H1 (cell line): ENCODE results near the gene RNF44. TPM values are rescaled to one million over a fixed set of nuclear protein-coding genes. Genes with fewer than 3 reads are reported as not detected.

ENCODE experiments used
- BRCA1 ChIP-seq: IDR thresholded peaks from 2 replicates; pipeline ENCODE4 v1.6.1; 2012; ENCODE audit warnings: low read depth, low read length, improper control_type of control experiment
- CREB1 ChIP-seq: IDR thresholded peaks from 2 replicates; pipeline ENCODE4 v1.6.1; 2012; ENCODE audit warnings: inconsistent platforms
- EZH2 ChIP-seq: fragments of 200-600 bp; sonication (generic); IDR thresholded peaks from 2 replicates; pipeline ENCODE4 v1.7.1; 2012; ENCODE audit warnings: low read depth, mild to moderate bottlenecking, moderate library complexity, low read length, inconsistent platforms; ENCODE audit not compliant: severe bottlenecking
- TAF1 ChIP-seq: IDR thresholded peaks from 2 replicates; pipeline ENCODE4 v1.6.1; 2011; ENCODE audit warnings: mild to moderate bottlenecking, low read depth, low read length
- TCF12 ChIP-seq: IDR thresholded peaks from 2 replicates; pipeline ENCODE4 v1.6.1; 2011; ENCODE audit warnings: low read depth, mild to moderate bottlenecking, low read length
- ZNF274 ChIP-seq: IDR thresholded peaks from 2 replicates; pipeline ENCODE4 v1.7.0; 2012; ENCODE audit warnings: low read length, borderline replicate concordance; ENCODE audit errors: extremely low read depth
- polyA plus RNA-seq, 7 experiments: library from polyadenylated mRNA; depleted of rRNA in 3 of 7; stranded (reverse) in 5 of 7; unstranded in 2 of 7; fragments of >200 nt in 5 of 7; fragments of 200-250 nt in 2 of 7; gene quantifications; 1 replicate in 5 of 7; 2 replicates in 1 of 7; 4 replicates in 1 of 7; pipeline versions ENCODE4 v1.2.1 to v1.2.3, GENCODE V29; 2011 to 2013; ENCODE audit warnings: missing spikeins in 2 of 7, mixed read lengths in 2 of 7
- total RNA-seq: library from RNA; stranded (reverse); fragmentation: NEBNext Ultra II Directional; extraction: Animal tissue kit (Norgen Biotek cat#: 25700); gene quantifications from 2 replicates; pipeline ENCODE4 v1.2.1, GENCODE V29; 2021
- TF ChIP-seq, protein P1 (sequence below): IDR thresholded peaks from 2 replicates; pipeline ENCODE4 v1.6.1; 2012; ENCODE audit warnings: inconsistent platforms
- TF ChIP-seq, protein P2 (sequence below): IDR thresholded peaks from 2 replicates; pipeline ENCODE4 v1.6.1; 2012; ENCODE audit warnings: low read length, inconsistent platforms

Gene RNF44
- total and polyA plus RNA-seq, 2 of the 8 experiments (the other 6 are each of a cell fraction or from before 2014, with no cell fraction given), result 54.7 to 164 TPM

DNA sequence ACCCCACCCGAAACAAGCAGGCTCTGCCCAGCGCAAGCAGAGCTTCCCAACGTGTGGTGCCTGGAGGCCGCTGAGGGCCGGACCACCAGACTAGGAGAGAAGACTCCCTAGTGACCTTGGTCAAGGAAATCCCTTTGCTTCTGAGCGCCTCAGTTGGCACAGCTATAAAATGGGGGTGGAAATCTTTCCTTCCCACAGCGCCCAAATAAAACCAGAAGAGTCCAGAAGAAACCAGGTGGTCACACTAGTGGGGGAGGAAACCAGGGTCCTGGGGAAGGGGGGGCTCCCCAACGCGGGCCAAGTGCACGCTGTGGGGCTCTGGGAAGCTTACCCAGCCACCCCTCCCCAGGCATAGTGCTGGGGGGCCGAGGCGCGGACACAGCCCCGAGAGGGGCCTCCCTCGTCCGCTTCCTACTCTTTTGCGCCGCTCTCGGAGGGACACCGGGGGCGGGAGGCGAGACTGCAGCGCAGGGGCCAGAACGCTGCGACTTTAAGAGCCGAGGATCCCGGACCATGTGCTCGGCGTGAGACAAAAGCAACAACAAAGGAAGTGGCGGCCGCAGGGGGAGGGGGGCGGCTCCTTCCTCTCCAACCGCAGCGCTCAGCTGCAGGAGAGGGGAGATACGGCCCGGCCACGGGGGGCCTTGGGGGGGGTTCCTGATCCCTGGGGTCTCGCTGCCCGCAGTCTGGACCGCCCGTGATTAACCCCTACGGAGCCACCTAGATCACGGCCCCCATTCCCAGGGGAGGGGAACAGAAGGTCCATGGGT lies 885 bp downstream of the RNF44 start (continued):
- TF ChIP-seq EZH2 (no peak), TCF12 (no peak), ZNF274 (no peak), TAF1 (peak; percentile 73; the same call in 1 of the 2 replicates), BRCA1 (no peak), CREB1 (0 out of 2 replicates have a peak, but pooled peaks have one; percentile 16)
- TF ChIP-seq, protein P1, sequence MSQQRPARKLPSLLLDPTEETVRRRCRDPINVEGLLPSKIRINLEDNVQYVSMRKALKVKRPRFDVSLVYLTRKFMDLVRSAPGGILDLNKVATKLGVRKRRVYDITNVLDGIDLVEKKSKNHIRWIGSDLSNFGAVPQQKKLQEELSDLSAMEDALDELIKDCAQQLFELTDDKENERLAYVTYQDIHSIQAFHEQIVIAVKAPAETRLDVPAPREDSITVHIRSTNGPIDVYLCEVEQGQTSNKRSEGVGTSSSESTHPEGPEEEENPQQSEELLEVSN, result no peak
- TF ChIP-seq, protein P2, sequence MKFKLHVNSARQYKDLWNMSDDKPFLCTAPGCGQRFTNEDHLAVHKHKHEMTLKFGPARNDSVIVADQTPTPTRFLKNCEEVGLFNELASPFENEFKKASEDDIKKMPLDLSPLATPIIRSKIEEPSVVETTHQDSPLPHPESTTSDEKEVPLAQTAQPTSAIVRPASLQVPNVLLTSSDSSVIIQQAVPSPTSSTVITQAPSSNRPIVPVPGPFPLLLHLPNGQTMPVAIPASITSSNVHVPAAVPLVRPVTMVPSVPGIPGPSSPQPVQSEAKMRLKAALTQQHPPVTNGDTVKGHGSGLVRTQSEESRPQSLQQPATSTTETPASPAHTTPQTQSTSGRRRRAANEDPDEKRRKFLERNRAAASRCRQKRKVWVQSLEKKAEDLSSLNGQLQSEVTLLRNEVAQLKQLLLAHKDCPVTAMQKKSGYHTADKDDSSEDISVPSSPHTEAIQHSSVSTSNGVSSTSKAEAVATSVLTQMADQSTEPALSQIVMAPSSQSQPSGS, result no peak
